Colonic mucosa (tissue), 4 donors: ENCODE data around the gene MARK1. TPM values are rescaled to one million over a fixed set of nuclear protein-coding genes. Genes with fewer than 3 reads are reported as not detected.
"Not testable (repeated sequence)": the region's sequence is repeated elsewhere in the genome, so short reads cannot be mapped to it uniquely, and the experiment has no call there.

Source experiments
- DNase-seq: peaks from one replicate; pipeline ENCODE4 v3.0.0-alpha.2; 2020
- H3K27ac ChIP-seq: fragments of 200-600 bp; one replicate; pipeline ENCODE4 v1.8.0; 2021
- H3K27me3 ChIP-seq: fragments of 200-600 bp; one replicate; pipeline ENCODE4 v1.8.0; 2021
- H3K36me3 ChIP-seq: fragments of 200-600 bp; one replicate; pipeline ENCODE4 v1.8.0; 2021
- H3K4me1 ChIP-seq: fragments of 200-600 bp; one replicate; pipeline ENCODE4 v1.8.0; 2021; ENCODE audit warnings: mild to moderate bottlenecking
- H3K4me3 ChIP-seq: fragments of 200-600 bp; one replicate; pipeline ENCODE4 v1.8.0; 2021
- H3K9ac ChIP-seq, 2 donors: one replicate each; pipeline ENCODE4 v1.7.0; 2013; ENCODE audit warnings: control low read depth in 2 of 2, low read depth in 2 of 2, low read length in 2 of 2
- H3K9me3 ChIP-seq: fragments of 200-600 bp; one replicate; pipeline ENCODE4 v1.8.0; 2021
- intact Hi-C: fragments of 100-400 bp; cut with DNase I; formaldehyde crosslinking; loops from one replicate; pipeline ENCODE4 v1.14.1; 2022
- total RNA-seq, 2 donors: library from RNA; stranded (reverse); fragmentation: NEBNext Ultra II Directional in 1 of 2; extraction: Animal tissue kit (Norgen Biotek cat#: 25700) in 1 of 2; gene quantifications; one replicate each; pipeline ENCODE4 v1.2.1, GENCODE V29; 2021
- TF ChIP-seq, protein P1 (sequence below): fragments of 200-600 bp; IDR thresholded peaks from one replicate; pipeline ENCODE4 v1.8.0; 2022; ENCODE audit warnings: antibody characterized with exemption, mild to moderate bottlenecking
- donor health status: healthy.
- donor health status: DM: no; HTN: no; CAD: no.
- donor health status: DM: no; HTN: no; CAD: no.

MARK1 gene
- total RNA-seq, 2 donors from 2014 or later, result 1.8 to 3.3 TPM

DNA sequence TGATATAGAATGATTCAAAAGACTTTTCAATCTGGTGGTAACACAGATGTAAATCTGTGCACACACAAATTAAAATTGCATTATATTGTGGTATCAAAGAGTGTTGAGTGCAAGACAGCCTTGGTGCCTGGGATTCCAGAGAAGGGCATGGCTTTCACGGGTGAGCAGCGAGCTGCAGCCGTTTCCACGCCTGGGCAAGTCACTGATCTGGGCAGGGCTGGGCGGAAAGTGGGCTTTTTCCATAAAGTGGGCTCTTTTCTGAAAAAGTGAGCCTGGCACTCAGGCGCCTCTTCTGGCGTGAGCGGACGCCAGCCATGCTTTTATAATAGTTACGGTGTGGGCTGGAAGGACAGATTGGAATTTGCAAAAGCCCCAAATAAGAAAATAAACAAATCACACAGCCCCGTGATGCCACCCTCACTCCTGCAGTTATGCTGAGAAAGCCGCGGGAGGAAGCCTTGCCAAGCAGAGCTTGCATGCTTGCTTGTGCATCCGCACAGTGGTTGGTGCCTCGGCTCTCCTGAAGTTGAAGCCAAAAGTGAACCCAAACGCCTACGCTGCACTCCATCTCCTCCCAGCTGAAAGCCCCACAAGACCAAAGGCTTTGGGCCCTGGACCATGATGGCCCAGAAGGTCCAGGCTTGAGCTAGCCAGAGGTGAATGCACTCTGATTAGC, 155.1 kb downstream of the MARK1 start:
- H3K27me3 ChIP-seq, result no peaks in the 10 kb centered on the region
- TF ChIP-seq, protein P1, sequence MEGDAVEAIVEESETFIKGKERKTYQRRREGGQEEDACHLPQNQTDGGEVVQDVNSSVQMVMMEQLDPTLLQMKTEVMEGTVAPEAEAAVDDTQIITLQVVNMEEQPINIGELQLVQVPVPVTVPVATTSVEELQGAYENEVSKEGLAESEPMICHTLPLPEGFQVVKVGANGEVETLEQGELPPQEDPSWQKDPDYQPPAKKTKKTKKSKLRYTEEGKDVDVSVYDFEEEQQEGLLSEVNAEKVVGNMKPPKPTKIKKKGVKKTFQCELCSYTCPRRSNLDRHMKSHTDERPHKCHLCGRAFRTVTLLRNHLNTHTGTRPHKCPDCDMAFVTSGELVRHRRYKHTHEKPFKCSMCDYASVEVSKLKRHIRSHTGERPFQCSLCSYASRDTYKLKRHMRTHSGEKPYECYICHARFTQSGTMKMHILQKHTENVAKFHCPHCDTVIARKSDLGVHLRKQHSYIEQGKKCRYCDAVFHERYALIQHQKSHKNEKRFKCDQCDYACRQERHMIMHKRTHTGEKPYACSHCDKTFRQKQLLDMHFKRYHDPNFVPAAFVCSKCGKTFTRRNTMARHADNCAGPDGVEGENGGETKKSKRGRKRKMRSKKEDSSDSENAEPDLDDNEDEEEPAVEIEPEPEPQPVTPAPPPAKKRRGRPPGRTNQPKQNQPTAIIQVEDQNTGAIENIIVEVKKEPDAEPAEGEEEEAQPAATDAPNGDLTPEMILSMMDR, result no peak
- DNase-seq, result no peak
- peaks cover 5% of the 10 kb centered on the region for H3K4me1 ChIP-seq
- no peak overlapping the region for H3K4me3 ChIP-seq
- H3K9me3 ChIP-seq, result no peaks in the 10 kb centered on the region
- H3K9ac ChIP-seq, result no peak overlapping the region
- no peaks in the 10 kb centered on the region for H3K36me3 ChIP-seq
- H3K27ac ChIP-seq, result no peak overlapping the region
- intact Hi-C loops, result no loop called here

DNA sequence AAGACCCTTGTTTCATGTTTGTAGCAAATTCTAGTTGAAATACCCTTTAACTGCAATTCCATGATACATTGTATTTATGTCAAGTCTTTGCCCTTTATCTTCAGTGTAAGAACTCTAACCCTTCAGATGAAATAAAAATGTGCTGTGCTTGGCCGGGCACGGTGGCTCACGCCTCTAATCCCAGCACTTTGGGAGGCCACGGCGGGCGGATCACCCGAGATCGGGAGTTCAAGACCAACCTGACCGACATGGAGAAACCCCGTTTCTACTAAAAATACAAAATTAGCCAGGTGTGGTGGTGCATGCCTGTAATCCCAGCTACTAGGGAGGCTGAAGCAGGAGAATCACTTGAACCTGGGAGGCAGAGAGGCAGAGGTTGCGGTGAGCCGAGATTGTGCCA, 155.8 kb downstream of the MARK1 start:
- H3K27me3 ChIP-seq, H3K9ac ChIP-seq, H3K4me1 ChIP-seq, H3K9me3 ChIP-seq, H3K27ac ChIP-seq, H3K4me3 ChIP-seq, intact Hi-C loops, H3K36me3 ChIP-seq, DNase-seq: not testable (repeated sequence)

DNA sequence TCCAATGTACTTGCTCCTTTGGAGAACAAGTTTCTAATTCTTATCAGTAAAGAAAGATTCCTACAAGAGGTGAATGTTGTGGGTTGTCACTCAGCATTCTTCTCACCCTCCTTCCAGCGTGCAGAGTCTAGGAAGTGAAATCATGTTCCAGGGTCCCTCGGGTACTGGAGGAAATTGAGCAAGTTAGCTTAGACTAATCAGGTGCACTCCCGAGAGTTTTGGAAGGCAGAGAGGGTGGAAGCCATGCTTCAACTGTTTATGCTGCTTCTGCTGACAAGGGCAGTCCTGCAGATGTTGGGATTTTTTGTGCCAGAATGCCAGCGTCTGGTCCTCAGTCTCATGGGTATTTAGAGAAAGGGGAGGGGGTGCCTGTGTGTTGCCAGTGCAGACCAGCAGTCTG, 157.0 kb downstream of the MARK1 start:
- H3K27ac ChIP-seq, result no peak overlapping the region
- no peaks in the 10 kb centered on the region for H3K27me3 ChIP-seq
- no peak for DNase-seq
- H3K36me3 ChIP-seq, result no peaks in the 10 kb centered on the region
- no peak overlapping the region for H3K9ac ChIP-seq
- TF ChIP-seq, protein P1, result no peak
- peaks cover 5% of the 10 kb centered on the region for H3K4me1 ChIP-seq
- intact Hi-C loops, result loop anchor here (5.0 kb wide), 2 partner anchors 47 to 92 kb away; no protein-coding TSS in a partner anchor
- no peak overlapping the region for H3K4me3 ChIP-seq
- no peaks in the 10 kb centered on the region for H3K9me3 ChIP-seq

DNA sequence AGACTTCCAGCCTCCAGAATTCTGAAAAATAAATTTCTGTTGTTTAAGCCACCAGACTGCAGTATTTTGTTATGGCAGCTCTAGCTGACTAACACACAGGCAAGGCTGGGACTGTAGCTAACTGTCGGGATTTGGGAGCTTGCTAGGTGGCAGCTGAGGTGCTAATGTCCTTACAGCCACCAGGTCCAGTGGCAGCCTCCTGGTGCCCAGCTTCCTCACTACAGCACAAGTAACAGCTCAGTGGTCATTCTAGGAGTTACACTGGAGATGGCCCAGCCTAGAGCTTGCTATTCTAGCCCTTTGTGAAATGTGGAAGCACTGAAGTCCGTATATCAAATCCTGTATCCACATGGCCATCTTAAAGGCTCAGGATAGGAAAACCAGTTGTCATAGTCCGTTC, 157.9 kb downstream of the MARK1 start:
- no peak overlapping the region for H3K9ac ChIP-seq
- intact Hi-C loops, result loop anchor here (5.0 kb wide), 2 partner anchors 46 to 91 kb away; no protein-coding TSS in a partner anchor
- no peaks in the 10 kb centered on the region for H3K9me3 ChIP-seq
- DNase-seq, result no peak
- peaks cover 3% of the 10 kb centered on the region for H3K4me1 ChIP-seq
- H3K4me3 ChIP-seq, result no peak overlapping the region
- no peaks in the 10 kb centered on the region for H3K27me3 ChIP-seq
- H3K27ac ChIP-seq, result no peak overlapping the region
- TF ChIP-seq, protein P1, result no peak
- no peaks in the 10 kb centered on the region for H3K36me3 ChIP-seq

DNA sequence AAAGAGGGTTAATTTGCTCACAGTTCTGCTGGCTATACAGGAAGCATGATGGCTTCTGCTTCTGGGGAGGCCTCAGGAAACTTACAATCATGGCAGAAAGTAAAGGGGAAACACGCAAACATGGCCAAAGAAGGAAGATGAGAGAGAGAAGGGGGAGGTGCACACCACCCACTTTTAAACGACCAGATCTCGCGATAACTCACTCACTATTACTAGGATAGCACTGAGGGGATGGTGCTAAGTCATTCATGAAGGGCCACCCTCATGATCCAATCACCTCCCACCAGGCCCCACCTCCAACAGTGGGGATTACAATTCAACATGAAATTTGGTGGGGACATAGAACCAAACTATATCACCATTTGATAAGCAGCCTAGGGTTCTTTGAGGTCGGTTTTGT, 159.9 kb downstream of the MARK1 start:
- no peaks in the 10 kb centered on the region for H3K27me3 ChIP-seq
- H3K27ac ChIP-seq, result no peak overlapping the region
- TF ChIP-seq, protein P1, result no peak
- H3K9me3 ChIP-seq, result no peaks in the 10 kb centered on the region
- H3K36me3 ChIP-seq, result no peaks in the 10 kb centered on the region
- intact Hi-C loops, result loop anchor here (5.0 kb wide), 2 partner anchors 44 to 89 kb away; no protein-coding TSS in a partner anchor
- no peak overlapping the region for H3K9ac ChIP-seq
- no peaks in the 10 kb centered on the region for H3K4me1 ChIP-seq
- no peak for DNase-seq
- H3K4me3 ChIP-seq, result no peak overlapping the region

DNA sequence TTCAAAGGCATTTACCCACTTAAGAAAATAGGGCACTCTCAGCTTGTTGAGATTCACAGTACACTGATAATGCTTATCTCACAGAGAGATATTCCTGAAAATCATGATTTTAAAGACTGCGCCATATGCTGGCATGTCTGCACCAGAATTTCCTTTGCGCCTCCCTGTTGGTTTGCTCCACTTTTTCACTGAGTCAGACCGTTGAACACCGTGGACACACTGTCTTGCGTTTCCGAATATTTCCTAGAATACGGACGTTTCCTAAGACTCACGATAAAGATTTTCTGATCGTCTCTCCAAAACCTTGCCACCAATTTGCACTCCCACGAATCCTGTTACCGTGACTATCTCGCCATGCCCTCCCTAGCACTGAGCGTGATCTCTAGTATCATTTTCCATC, 161.7 kb downstream of the MARK1 start:
- no peak overlapping the region for H3K27ac ChIP-seq
- peak overlapping the region in 1 of 2 donors; percentile 15 for H3K9ac ChIP-seq
- H3K27me3 ChIP-seq, result no peaks in the 10 kb centered on the region
- TF ChIP-seq, protein P1, result no peak
- H3K9me3 ChIP-seq, result no peaks in the 10 kb centered on the region
- DNase-seq, result no peak
- no peaks in the 10 kb centered on the region for H3K36me3 ChIP-seq
- intact Hi-C loops, result loop anchor here (5.0 kb wide), 2 partner anchors 43 to 88 kb away; no protein-coding TSS in a partner anchor
- peak overlapping the region; percentile 94 for H3K4me3 ChIP-seq
- no peaks in the 10 kb centered on the region for H3K4me1 ChIP-seq
